IMR-90 (cell line): ENCODE data around the gene NPHP4. TPM values are rescaled to one million over a fixed set of nuclear protein-coding genes. Genes with fewer than 3 reads are reported as not detected.

ENCODE experiments used
- ATAC-seq: fragments of 200-7000 bp; cut with Tn5 transposase; 2 replicates; pipeline ENCODE4 v1.9.1; 2020; ENCODE audit warnings: low read depth, mild to moderate bottlenecking, moderate library complexity
- BruUV-seq: library from RNA; stranded (reverse); fragments of 400-500 nt; replicated peaks from 2 replicates; lab custom pipeline; 2021; lab: Mats Ljungman, UMichigan
- CTCF ChIA-PET: fragments of 300-600 bp; formaldehyde crosslinking; extraction: SDS; loops from one replicate; lab custom pipeline; 2021; ENCODE audit warnings: antibody characterized with exemption; lab: Yijun Ruan, JAX
- POLR2A ChIA-PET: fragments of 300-600 bp; sonication (Branson Sonifier 250); formaldehyde crosslinking; loops from one replicate; lab custom pipeline; 2022; ENCODE audit warnings: antibody characterized with exemption; ENCODE audit not compliant: unreplicated experiment; lab: Charles Lee
- DNase-seq: peaks from one replicate; pipeline ENCODE4 v3.0.0; 2013
- H2AFZ ChIP-seq: replicated peaks from 2 replicates; pipeline ENCODE3; 2013; ENCODE audit warnings: low read length, mild to moderate bottlenecking; ENCODE audit not compliant: poor library complexity
- H2AK5ac ChIP-seq: 2 replicates; pipeline ENCODE4 v1.6.1; 2013; ENCODE audit warnings: low read depth, low read length, inconsistent platforms
- H2AK9ac ChIP-seq: replicated peaks from 2 replicates; pipeline ENCODE3; 2013; ENCODE audit warnings: mild to moderate bottlenecking, low read depth, low read length, moderate library complexity; ENCODE audit not compliant: poor library complexity
- H2BK120ac ChIP-seq: 2 replicates; pipeline ENCODE4 v1.6.1; 2013; ENCODE audit warnings: low read depth, low read length, inconsistent platforms
- H2BK15ac ChIP-seq: 3 replicates; pipeline ENCODE4 v1.6.1; 2013; ENCODE audit warnings: low read depth, low read length, inconsistent platforms
- H2BK20ac ChIP-seq: 2 replicates; pipeline ENCODE4 v1.6.1; 2013; ENCODE audit warnings: low read depth, mild to moderate bottlenecking, inconsistent platforms, low read length, moderate library complexity
- H2BK5ac ChIP-seq: 2 replicates; pipeline ENCODE4 v1.6.1; 2013; ENCODE audit warnings: mild to moderate bottlenecking, low read depth, low read length, inconsistent platforms; ENCODE audit not compliant: poor library complexity, severe bottlenecking
- H3K14ac ChIP-seq: replicated peaks from 2 replicates; pipeline ENCODE4 v1.6.1; 2013; ENCODE audit warnings: low read depth, low read length, inconsistent platforms
- H3K18ac ChIP-seq: 2 replicates; pipeline ENCODE4 v1.6.1; 2013; ENCODE audit warnings: low read depth, low read length, control low read depth
- H3K23ac ChIP-seq: 2 replicates; pipeline ENCODE4 v1.6.1; 2013; ENCODE audit warnings: low read depth, low read length, inconsistent platforms
- H3K27ac ChIP-seq: 2 replicates; pipeline ENCODE4 v1.5.1; 2013; ENCODE audit warnings: mild to moderate bottlenecking, control low read depth, low read length; ENCODE audit not compliant: insufficient read depth
- H3K27me3 ChIP-seq: 2 replicates; pipeline ENCODE4 v1.6.1; 2013; ENCODE audit warnings: low read length; ENCODE audit not compliant: control insufficient read depth, insufficient read depth
- H3K36me3 ChIP-seq: 2 replicates; pipeline ENCODE4 v1.6.1; 2013; ENCODE audit warnings: low read length, mixed read lengths; ENCODE audit not compliant: control insufficient read depth, insufficient read depth
- H3K4ac ChIP-seq: 2 replicates; pipeline ENCODE4 v1.6.1; 2013; ENCODE audit warnings: low read depth, low read length, inconsistent platforms
- H3K4me1 ChIP-seq: 2 replicates; pipeline ENCODE4 v1.6.1; 2013; ENCODE audit warnings: low read length, mixed read lengths; ENCODE audit not compliant: control insufficient read depth, insufficient read depth
- H3K4me2 ChIP-seq: 2 replicates; pipeline ENCODE4 v1.6.1; 2013; ENCODE audit warnings: low read depth, mild to moderate bottlenecking, control low read depth, low read length, moderate library complexity
- H3K4me3 ChIP-seq: 2 replicates; pipeline ENCODE4 v1.5.1; 2013; ENCODE audit warnings: low read depth, mild to moderate bottlenecking, control low read depth, low read length, moderate library complexity; ENCODE audit not compliant: insufficient read depth
- H3K56ac ChIP-seq: 2 replicates; pipeline ENCODE4 v1.6.1; 2013; ENCODE audit warnings: low read length, inconsistent platforms; ENCODE audit not compliant: insufficient read depth; ENCODE audit errors: extremely low read depth
- H3K79me1 ChIP-seq, 2 experiments: 2 replicates each; pipeline ENCODE4 v1.6.1; 2013; ENCODE audit warnings: low read length in 2 of 2, inconsistent platforms in 1 of 2, low read depth in 1 of 2
- H3K9ac ChIP-seq: 2 replicates; pipeline ENCODE4 v1.6.1; 2013; ENCODE audit warnings: low read depth, low read length, control low read depth
- H3K9me1 ChIP-seq: 2 replicates; pipeline ENCODE4 v1.6.1; 2013; ENCODE audit warnings: low read length, inconsistent platforms; ENCODE audit not compliant: insufficient read depth
- H3K9me3 ChIP-seq: 2 replicates; pipeline ENCODE4 v1.6.1; 2013; ENCODE audit warnings: low read length; ENCODE audit not compliant: control insufficient read depth, insufficient read depth
- H4K20me1 ChIP-seq: 2 replicates; pipeline ENCODE4 v1.6.1; 2013; ENCODE audit warnings: low read length, inconsistent platforms; ENCODE audit not compliant: insufficient read depth
- H4K5ac ChIP-seq: 2 replicates; pipeline ENCODE4 v1.6.1; 2013; ENCODE audit warnings: mild to moderate bottlenecking, low read depth, low read length, control low read depth
- H4K8ac ChIP-seq, 2 experiments: 2 replicates each; pipeline ENCODE4 v1.6.1; 2013; ENCODE audit warnings: low read depth in 2 of 2, low read length in 2 of 2, control low read depth in 1 of 2, inconsistent platforms in 1 of 2
- H4K91ac ChIP-seq: 2 replicates; pipeline ENCODE4 v1.6.1; 2013; ENCODE audit warnings: low read depth, low read length, inconsistent platforms; ENCODE audit not compliant: insufficient read depth
- BHLHE40 ChIP-seq: fragments of 150-350 bp; IDR thresholded peaks from 2 replicates; pipeline ENCODE4 v1.6.1; 2016; ENCODE audit warnings: mild to moderate bottlenecking, low read depth, low read length
- CTCF ChIP-seq: conservative IDR thresholded peaks from 2 replicates; pipeline ENCODE4 v1.5.1; 2012; ENCODE audit warnings: mild to moderate bottlenecking, low read depth, low read length, improper control_type of control experiment
- FOS ChIP-seq: fragments of 150-350 bp; IDR thresholded peaks from 2 replicates; pipeline ENCODE4 v1.6.1; 2016; ENCODE audit warnings: low read depth, low read length
- MAFK ChIP-seq: IDR thresholded peaks from 2 replicates; pipeline ENCODE4 v1.6.1; 2012; ENCODE audit warnings: low read depth, low read length, improper control_type of control experiment
- MAZ ChIP-seq: IDR thresholded peaks from 2 replicates; pipeline ENCODE4 v1.6.1; 2012; ENCODE audit warnings: low read depth, mild to moderate bottlenecking, low read length, improper control_type of control experiment, moderate library complexity, borderline replicate concordance
- MXI1 ChIP-seq: IDR thresholded peaks from 2 replicates; pipeline ENCODE4 v1.6.1; 2012; ENCODE audit warnings: low read depth, mild to moderate bottlenecking, low read length, moderate library complexity, borderline replicate concordance
- RCOR1 ChIP-seq: IDR thresholded peaks from 2 replicates; pipeline ENCODE4 v1.6.1; 2012; ENCODE audit warnings: mild to moderate bottlenecking, low read length, improper control_type of control experiment; ENCODE audit not compliant: insufficient replicate concordance
- RFX5 ChIP-seq: IDR thresholded peaks from 2 replicates; pipeline ENCODE4 v1.8.0; 2012; ENCODE audit warnings: low read depth, mild to moderate bottlenecking, low read length, moderate library complexity
- SMC3 ChIP-seq: fragments of 150-350 bp; IDR thresholded peaks from 2 replicates; pipeline ENCODE4 v1.6.1; 2016; ENCODE audit warnings: low read depth, mild to moderate bottlenecking, antibody characterized with exemption, low read length, moderate library complexity
- USF2 ChIP-seq: fragments of 150-350 bp; IDR thresholded peaks from 2 replicates; pipeline ENCODE4 v1.6.1; 2017; ENCODE audit warnings: mild to moderate bottlenecking, antibody characterized with exemption, low read length, low read depth
- WGBS, 2 experiments: methylation state at CpG; one replicate each; pipeline versions ENCODE4 v1.1.5 to v1.1.7; 2013; ENCODE audit warnings: missing lambda C conversion rate in 2 of 2; ENCODE audit not compliant: insufficient read length in 1 of 2; ENCODE audit errors: extremely low coverage in 2 of 2; 5-methylcytosine and 5-hydroxymethylcytosine counted together
- dilution Hi-C: fragments of 300-500 bp; cut with HindIII; formaldehyde crosslinking; loops from one replicate; pipeline ENCODE4 v1.14.3; 2018; ENCODE audit warnings: low sequenced_read_pairs; ENCODE audit not compliant: unreplicated experiment
- in situ Hi-C: fragments of 300-500 bp; cut with MboI; formaldehyde crosslinking; loops from 3 replicates; pipeline ENCODE4 v1.14.3; 2019; ENCODE audit warnings: low sequenced_read_pairs, inconsistent platforms, mixed read lengths
- intact Hi-C: fragments of 100-400 bp; cut with micrococcal nuclease; formaldehyde crosslinking; loops from 2 replicates; pipeline ENCODE4 v1.10.0; 2022
- polyA plus RNA-seq, 3 experiments: library from polyadenylated mRNA; depleted of rRNA; stranded (reverse); fragments of >200 nt; gene quantifications; 2 replicates each; pipeline ENCODE4 v1.2.3, GENCODE V29; 2012; ENCODE audit warnings: low replicate concordance in 1 of 3
- total RNA-seq: library from RNA; depleted of rRNA; stranded (reverse); fragments of >200 nt; gene quantifications from 2 replicates; pipeline ENCODE4 v1.2.3, GENCODE V29; 2012

Gene NPHP4
- total and polyA plus RNA-seq, 2 of the 4 experiments (the other 2 are of a cell fraction): 2.0 to 5.5 TPM

- no peak overlapping the region for H3K4ac ChIP-seq
- H4K8ac ChIP-seq: no peak overlapping the region
- no peaks in the 10 kb centered on the region; the same call in 1 of the 2 replicates for H3K4me1 ChIP-seq
- H3K18ac ChIP-seq: no peak overlapping the region
- H3K27me3 ChIP-seq: no peaks in the 10 kb centered on the region
- H4K5ac ChIP-seq: no peak overlapping the region
- no peak overlapping the region for H3K9ac ChIP-seq
- no peak overlapping the region for H2BK5ac ChIP-seq
- no peak overlapping the region for H3K14ac ChIP-seq
- no peaks in the 10 kb centered on the region for H3K79me1 ChIP-seq
- in situ Hi-C loops (no loop called here), dilution Hi-C loops (no loop called here), intact Hi-C loops (no loop called here)
- no peaks in the 10 kb centered on the region for H3K9me3 ChIP-seq
- no peak overlapping the region for H2AFZ ChIP-seq
- no peaks in the 10 kb centered on the region for H3K36me3 ChIP-seq
- BruUV-seq: no TSS peak
- no peak overlapping the region for H3K27ac ChIP-seq
- no peak overlapping the region for H3K56ac ChIP-seq
- 93% methylated on average over 7 of the region's 13 CpGs; no CpG with 5 or more reads in 1 of the 2 experiments for WGBS, 2 experiments
- no peak for DNase-seq
- H2AK5ac ChIP-seq: no peak overlapping the region
- H2AK9ac ChIP-seq: peak overlapping the region; percentile 9
- no peak overlapping the region for H2BK120ac ChIP-seq
- no peak overlapping the region for H3K4me3 ChIP-seq
- H2BK20ac ChIP-seq: no peak overlapping the region
- H2BK15ac ChIP-seq: no peak overlapping the region
- H4K91ac ChIP-seq: no peak overlapping the region
- CTCF ChIA-PET: no interaction called here
- H3K4me2 ChIP-seq: no peak overlapping the region
- no peaks in the 10 kb centered on the region for H4K20me1 ChIP-seq
- H3K23ac ChIP-seq: no peak overlapping the region
- no peak for ATAC-seq
- POLR2A ChIA-PET: no interaction called here
- TF ChIP-seq FOS (no peak), SMC3 (no peak), RCOR1 (no peak), BHLHE40 (no peak), RFX5 (no peak), MAZ (no peak), CTCF (no peak), MAFK (no peak), MXI1 (no peak), USF2 (no peak)
- H3K9me1 ChIP-seq: 0 out of 2 replicates have a peak, but pooled peaks cover 3% of the 10 kb centered on the region
Observed at GRCh38 chr1:5888606-5889211, 103.5 kb downstream of the NPHP4 start.
